ENCODE data around the gene AXDND1.
"Not testable (repeated sequence)": the region's sequence is repeated elsewhere in the genome, so short reads cannot be mapped to it uniquely, and the experiment has no call there.

The AXDND1 gene

GRCh38 chr1:179459606-179460206, 93.9 kb downstream of the AXDND1 start:
- H3K9me3 ChIP-seq (ENCODE audit: control insufficient read depth in 2 of 2, low read length in 2 of 2); H3K27me3 ChIP-seq (ENCODE audit: control insufficient read depth in 1 of 2, insufficient read depth in 2 of 2, low read length in 2 of 2); H3K9ac ChIP-seq (ENCODE audit: low read length in 2 of 2); H3K4me3 ChIP-seq (ENCODE audit: low read length in 2 of 2); H3K4me1 ChIP-seq (ENCODE audit: control insufficient read depth, insufficient read depth, low read length); H3K36me3 ChIP-seq (ENCODE audit: control insufficient read depth in 2 of 2, insufficient read depth in 2 of 2, low read length in 2 of 2); H3K27ac ChIP-seq (ENCODE audit: low read length): not testable (repeated sequence)

- not testable (repeated sequence) for H3K27ac ChIP-seq (ENCODE audit: low read length); H3K27me3 ChIP-seq (ENCODE audit: control insufficient read depth in 1 of 2, insufficient read depth in 2 of 2, low read length in 2 of 2); H3K4me1 ChIP-seq (ENCODE audit: control insufficient read depth, insufficient read depth, low read length); H3K4me3 ChIP-seq (ENCODE audit: low read length in 2 of 2); H3K36me3 ChIP-seq (ENCODE audit: control insufficient read depth in 2 of 2, insufficient read depth in 2 of 2, low read length in 2 of 2); H3K9me3 ChIP-seq (ENCODE audit: control insufficient read depth in 2 of 2, low read length in 2 of 2); H3K9ac ChIP-seq (ENCODE audit: low read length in 2 of 2)
Measured at GRCh38 chr1:179465661-179466060, 99.9 kb downstream of the AXDND1 start.

- H3K4me1 ChIP-seq (ENCODE audit: control insufficient read depth, insufficient read depth, low read length) = no peaks in the 10 kb centered on the region
- H3K27me3 ChIP-seq (ENCODE audit: control insufficient read depth in 1 of 2, insufficient read depth in 2 of 2, low read length in 2 of 2) = no peaks in the 10 kb centered on the region
- H3K27ac ChIP-seq (ENCODE audit: low read length) = no peak overlapping the region
- peaks cover 0 to 6% of the 10 kb centered on the region in 2 donors for H3K9me3 ChIP-seq (ENCODE audit: control insufficient read depth in 2 of 2, low read length in 2 of 2)
- no peak overlapping the region for H3K9ac ChIP-seq (ENCODE audit: low read length in 2 of 2)
- H3K4me3 ChIP-seq (ENCODE audit: low read length in 2 of 2) = no peak overlapping the region
- H3K36me3 ChIP-seq (ENCODE audit: control insufficient read depth in 2 of 2, insufficient read depth in 2 of 2, low read length in 2 of 2) = no peaks in the 10 kb centered on the region
Measured at GRCh38 chr1:179474713-179475112, 108.9 kb downstream of the AXDND1 start.

GRCh38 chr1:179476484-179476883, 110.7 kb downstream of the AXDND1 start:
- no peak overlapping the region for H3K4me3 ChIP-seq (ENCODE audit: low read length in 2 of 2)
- no peak overlapping the region for H3K9ac ChIP-seq (ENCODE audit: low read length in 2 of 2)
- H3K4me1 ChIP-seq (ENCODE audit: control insufficient read depth, insufficient read depth, low read length) = no peaks in the 10 kb centered on the region
- peaks cover 0 to 6% of the 10 kb centered on the region in 2 donors for H3K9me3 ChIP-seq (ENCODE audit: control insufficient read depth in 2 of 2, low read length in 2 of 2)
- H3K36me3 ChIP-seq (ENCODE audit: control insufficient read depth in 2 of 2, insufficient read depth in 2 of 2, low read length in 2 of 2) = no peaks in the 10 kb centered on the region
- H3K27me3 ChIP-seq (ENCODE audit: control insufficient read depth in 1 of 2, insufficient read depth in 2 of 2, low read length in 2 of 2) = no peaks in the 10 kb centered on the region
- no peak overlapping the region for H3K27ac ChIP-seq (ENCODE audit: low read length)

GRCh38 chr1:179478370-179478769, 112.6 kb downstream of the AXDND1 start:
- no peaks in the 10 kb centered on the region for H3K36me3 ChIP-seq (ENCODE audit: control insufficient read depth in 2 of 2, insufficient read depth in 2 of 2, low read length in 2 of 2)
- no peaks in the 10 kb centered on the region for H3K27me3 ChIP-seq (ENCODE audit: control insufficient read depth in 1 of 2, insufficient read depth in 2 of 2, low read length in 2 of 2)
- H3K4me1 ChIP-seq (ENCODE audit: control insufficient read depth, insufficient read depth, low read length) = no peaks in the 10 kb centered on the region
- H3K27ac ChIP-seq (ENCODE audit: low read length) = no peak overlapping the region
- no peak overlapping the region for H3K9ac ChIP-seq (ENCODE audit: low read length in 2 of 2)
- peaks cover 0 to 6% of the 10 kb centered on the region in 2 donors for H3K9me3 ChIP-seq (ENCODE audit: control insufficient read depth in 2 of 2, low read length in 2 of 2)
- H3K4me3 ChIP-seq (ENCODE audit: low read length in 2 of 2) = no peak overlapping the region

GRCh38 chr1:179490611-179491010, 124.8 kb downstream of the AXDND1 start:
- no peaks in the 10 kb centered on the region for H3K36me3 ChIP-seq (ENCODE audit: control insufficient read depth in 2 of 2, insufficient read depth in 2 of 2, low read length in 2 of 2)
- H3K27ac ChIP-seq (ENCODE audit: low read length) = no peak overlapping the region
- H3K4me1 ChIP-seq (ENCODE audit: control insufficient read depth, insufficient read depth, low read length) = no peaks in the 10 kb centered on the region
- peaks cover 0 to 2% of the 10 kb centered on the region in 2 donors for H3K9me3 ChIP-seq (ENCODE audit: control insufficient read depth in 2 of 2, low read length in 2 of 2)
- H3K27me3 ChIP-seq (ENCODE audit: control insufficient read depth in 1 of 2, insufficient read depth in 2 of 2, low read length in 2 of 2) = no peaks in the 10 kb centered on the region
- no peak overlapping the region for H3K4me3 ChIP-seq (ENCODE audit: low read length in 2 of 2)
- H3K9ac ChIP-seq (ENCODE audit: low read length in 2 of 2) = no peak overlapping the region

- Histone ChIP-seq H3K9me3 (ENCODE audit: control insufficient read depth in 2 of 2, low read length in 2 of 2) (no peaks in the 10 kb centered on the region), H3K27me3 (ENCODE audit: control insufficient read depth in 1 of 2, insufficient read depth in 2 of 2, low read length in 2 of 2) (no peaks in the 10 kb centered on the region), H3K4me1 (ENCODE audit: control insufficient read depth, insufficient read depth, low read length) (no peaks in the 10 kb centered on the region), H3K9ac (ENCODE audit: low read length in 2 of 2) (no peak overlapping the region), H3K27ac (ENCODE audit: low read length) (no peak overlapping the region), H3K4me3 (ENCODE audit: low read length in 2 of 2) (no peak overlapping the region), H3K36me3 (ENCODE audit: control insufficient read depth in 2 of 2, insufficient read depth in 2 of 2, low read length in 2 of 2) (no peaks in the 10 kb centered on the region)
Measured at GRCh38 chr1:179493323-179493722, 127.6 kb downstream of the AXDND1 start.

GRCh38 chr1:179506199-179506598, 140.4 kb downstream of the AXDND1 start:
- Histone ChIP-seq H3K4me1 (ENCODE audit: control insufficient read depth, insufficient read depth, low read length) (no peaks in the 10 kb centered on the region), H3K27ac (ENCODE audit: low read length) (no peak overlapping the region), H3K9me3 (ENCODE audit: control insufficient read depth in 2 of 2, low read length in 2 of 2) (no peaks in the 10 kb centered on the region), H3K27me3 (ENCODE audit: control insufficient read depth in 1 of 2, insufficient read depth in 2 of 2, low read length in 2 of 2) (no peaks in the 10 kb centered on the region), H3K4me3 (ENCODE audit: low read length in 2 of 2) (no peak overlapping the region), H3K36me3 (ENCODE audit: control insufficient read depth in 2 of 2, insufficient read depth in 2 of 2, low read length in 2 of 2) (no peaks in the 10 kb centered on the region), H3K9ac (ENCODE audit: low read length in 2 of 2) (no peak overlapping the region)

- Histone ChIP-seq H3K9ac (ENCODE audit: low read length in 2 of 2) (no peak overlapping the region), H3K9me3 (ENCODE audit: control insufficient read depth in 2 of 2, low read length in 2 of 2) (no peaks in the 10 kb centered on the region), H3K4me3 (ENCODE audit: low read length in 2 of 2) (no peak overlapping the region), H3K27me3 (ENCODE audit: control insufficient read depth in 1 of 2, insufficient read depth in 2 of 2, low read length in 2 of 2) (no peaks in the 10 kb centered on the region), H3K27ac (ENCODE audit: low read length) (no peak overlapping the region), H3K36me3 (ENCODE audit: control insufficient read depth in 2 of 2, insufficient read depth in 2 of 2, low read length in 2 of 2) (no peaks in the 10 kb centered on the region), H3K4me1 (ENCODE audit: control insufficient read depth, insufficient read depth, low read length) (no peaks in the 10 kb centered on the region)
Measured at GRCh38 chr1:179509384-179509783, 143.6 kb downstream of the AXDND1 start.

GRCh38 chr1:179510038-179510437, 144.3 kb downstream of the AXDND1 start:
- Histone ChIP-seq H3K27me3 (ENCODE audit: control insufficient read depth in 1 of 2, insufficient read depth in 2 of 2, low read length in 2 of 2) (no peaks in the 10 kb centered on the region), H3K4me1 (ENCODE audit: control insufficient read depth, insufficient read depth, low read length) (no peaks in the 10 kb centered on the region), H3K36me3 (ENCODE audit: control insufficient read depth in 2 of 2, insufficient read depth in 2 of 2, low read length in 2 of 2) (no peaks in the 10 kb centered on the region), H3K27ac (ENCODE audit: low read length) (no peak overlapping the region), H3K9ac (ENCODE audit: low read length in 2 of 2) (no peak overlapping the region), H3K4me3 (ENCODE audit: low read length in 2 of 2) (no peak overlapping the region), H3K9me3 (ENCODE audit: control insufficient read depth in 2 of 2, low read length in 2 of 2) (no peaks in the 10 kb centered on the region)

- H3K27ac ChIP-seq (ENCODE audit: low read length) = no peak overlapping the region
- no peak overlapping the region for H3K9ac ChIP-seq (ENCODE audit: low read length in 2 of 2)
- H3K4me1 ChIP-seq (ENCODE audit: control insufficient read depth, insufficient read depth, low read length) = no peaks in the 10 kb centered on the region
- no peaks in the 10 kb centered on the region for H3K27me3 ChIP-seq (ENCODE audit: control insufficient read depth in 1 of 2, insufficient read depth in 2 of 2, low read length in 2 of 2)
- H3K4me3 ChIP-seq (ENCODE audit: low read length in 2 of 2) = no peak overlapping the region
- no peaks in the 10 kb centered on the region for H3K36me3 ChIP-seq (ENCODE audit: control insufficient read depth in 2 of 2, insufficient read depth in 2 of 2, low read length in 2 of 2)
- H3K9me3 ChIP-seq (ENCODE audit: control insufficient read depth in 2 of 2, low read length in 2 of 2) = peaks cover 3 to 4% of the 10 kb centered on the region in 2 donors
Measured at GRCh38 chr1:179516976-179517705, 151.4 kb downstream of the AXDND1 start.
